GM18526 (cell line): ENCODE data around the gene SYNJ2.

Experiments
- POLR2A ChIP-seq: IDR thresholded peaks from 3 replicates; pipeline ENCODE4 v1.6.1; 2011; ENCODE audit not compliant: insufficient read length; ENCODE audit errors: extremely low read depth

SYNJ2 gene

DNA sequence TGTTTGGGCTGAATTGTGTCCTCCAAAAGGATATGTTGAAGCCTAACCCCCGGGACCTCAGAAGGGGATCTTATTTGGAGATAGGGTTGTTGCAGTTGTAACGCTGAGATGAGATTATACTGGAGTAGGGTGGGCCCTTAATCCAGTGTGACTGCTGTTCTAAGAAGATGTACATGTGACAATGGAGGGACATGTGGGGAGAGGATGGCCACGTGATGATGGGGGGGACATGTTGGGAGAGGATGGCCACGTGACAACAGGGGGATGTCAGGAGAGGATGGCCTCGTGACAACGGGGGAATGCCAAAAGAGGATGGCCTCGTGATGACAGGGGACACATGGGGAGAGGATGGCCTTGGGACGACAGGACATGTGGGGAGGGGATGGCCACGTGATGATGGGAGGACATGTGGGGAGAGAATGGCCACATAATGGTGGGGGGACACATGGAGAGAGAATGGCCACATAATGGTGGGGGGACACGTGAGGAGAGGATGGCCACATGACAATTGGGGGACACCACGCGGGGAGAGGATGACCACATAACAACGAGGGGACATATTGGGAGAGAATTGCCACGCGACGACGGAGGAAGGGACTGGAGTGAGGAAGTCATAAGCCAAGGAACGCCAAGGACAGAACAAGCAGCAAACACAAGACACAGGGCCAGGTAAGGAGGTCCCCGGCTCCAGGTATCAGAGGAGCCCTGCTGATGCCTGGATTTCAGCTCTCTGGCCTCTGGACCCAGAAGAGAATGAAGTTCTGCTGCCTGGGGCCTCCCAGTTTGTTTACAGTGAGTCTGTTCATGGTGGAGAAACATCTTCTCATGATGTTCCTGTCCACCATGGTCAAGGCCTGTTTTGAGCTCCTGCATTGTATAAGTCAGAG lies 29.2 kb downstream of the SYNJ2 start:
- no peak for TF ChIP-seq POLR2A

DNA sequence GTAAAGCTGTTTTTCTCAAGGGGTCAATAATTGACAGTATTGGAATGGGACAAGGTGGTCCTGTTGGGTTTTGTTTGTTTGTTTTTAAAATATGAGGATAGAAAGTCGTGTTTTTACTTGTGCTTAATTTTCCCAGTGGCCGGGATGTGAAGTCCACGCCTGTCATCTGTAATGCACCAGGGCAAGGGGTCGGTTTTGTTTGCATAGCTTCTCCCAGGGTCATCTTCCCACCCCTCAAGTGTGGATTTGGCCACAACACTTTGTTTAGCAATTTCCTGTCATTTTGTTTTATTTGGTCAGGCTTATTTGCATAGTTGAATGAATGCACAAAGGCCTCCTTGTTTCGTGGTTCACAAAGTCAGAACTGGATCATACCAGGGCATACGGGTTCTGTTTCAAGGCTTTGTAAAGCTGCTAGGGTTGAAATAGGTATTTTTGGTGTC lies 29.8 kb downstream of the SYNJ2 start:
- TF ChIP-seq POLR2A, result no peak

DNA sequence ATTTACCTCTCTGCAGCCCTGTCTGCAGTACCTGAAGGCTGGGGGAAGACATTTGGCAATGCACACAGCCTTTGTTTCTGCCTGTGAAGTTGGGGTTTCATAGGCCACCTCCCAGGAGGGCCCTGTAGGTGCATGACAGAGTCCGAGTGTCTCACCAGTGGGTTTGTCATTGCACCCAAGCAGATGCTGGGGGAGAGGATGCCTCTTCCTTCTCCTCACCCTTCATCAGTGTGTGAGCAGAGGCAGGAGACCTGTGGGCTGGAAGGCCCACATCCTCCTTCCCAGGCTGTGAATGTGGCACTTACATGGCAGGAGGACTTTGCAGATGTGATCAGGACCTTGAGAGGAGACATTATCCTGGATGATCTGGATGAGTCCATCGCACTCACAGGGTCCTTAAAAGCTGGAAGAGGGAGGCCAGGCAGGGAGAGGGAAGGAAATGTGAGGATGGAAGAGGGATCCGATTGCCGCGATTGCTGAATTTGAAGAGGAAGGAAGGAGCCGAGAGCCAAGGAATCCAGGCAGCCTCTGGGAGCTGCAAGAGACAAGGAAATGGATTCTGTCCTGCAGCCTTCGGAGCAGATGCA lies 30.4 kb downstream of the SYNJ2 start:
- no peak for TF ChIP-seq POLR2A

DNA sequence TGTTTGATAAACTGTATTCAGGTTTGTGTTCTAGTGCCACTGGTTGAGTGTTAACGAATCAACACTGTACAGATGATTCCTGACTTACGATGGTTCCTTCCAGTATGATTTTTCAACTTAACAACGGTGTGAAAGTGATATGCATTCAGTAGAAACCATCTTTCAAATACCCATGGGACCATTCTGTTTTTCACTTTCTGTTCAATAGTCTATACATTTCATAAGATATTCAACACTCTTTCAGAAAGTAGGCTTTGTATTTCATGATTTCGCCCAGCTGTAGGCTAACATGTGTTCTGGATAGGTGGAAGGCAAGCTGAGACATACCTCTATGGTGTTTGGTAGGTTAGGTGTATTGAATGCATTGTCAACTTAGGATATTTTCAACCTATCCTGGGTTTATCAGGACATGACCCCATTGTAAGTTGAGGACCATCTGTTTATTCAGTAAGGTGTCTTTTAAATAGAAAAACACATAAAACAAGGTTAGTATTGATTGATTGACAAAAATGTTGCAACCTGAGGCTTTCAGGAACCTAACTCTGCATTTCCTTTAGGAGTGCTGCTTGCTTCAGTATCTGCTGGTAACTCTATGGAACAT lies 32.3 kb downstream of the SYNJ2 start:
- no peak for TF ChIP-seq POLR2A

DNA sequence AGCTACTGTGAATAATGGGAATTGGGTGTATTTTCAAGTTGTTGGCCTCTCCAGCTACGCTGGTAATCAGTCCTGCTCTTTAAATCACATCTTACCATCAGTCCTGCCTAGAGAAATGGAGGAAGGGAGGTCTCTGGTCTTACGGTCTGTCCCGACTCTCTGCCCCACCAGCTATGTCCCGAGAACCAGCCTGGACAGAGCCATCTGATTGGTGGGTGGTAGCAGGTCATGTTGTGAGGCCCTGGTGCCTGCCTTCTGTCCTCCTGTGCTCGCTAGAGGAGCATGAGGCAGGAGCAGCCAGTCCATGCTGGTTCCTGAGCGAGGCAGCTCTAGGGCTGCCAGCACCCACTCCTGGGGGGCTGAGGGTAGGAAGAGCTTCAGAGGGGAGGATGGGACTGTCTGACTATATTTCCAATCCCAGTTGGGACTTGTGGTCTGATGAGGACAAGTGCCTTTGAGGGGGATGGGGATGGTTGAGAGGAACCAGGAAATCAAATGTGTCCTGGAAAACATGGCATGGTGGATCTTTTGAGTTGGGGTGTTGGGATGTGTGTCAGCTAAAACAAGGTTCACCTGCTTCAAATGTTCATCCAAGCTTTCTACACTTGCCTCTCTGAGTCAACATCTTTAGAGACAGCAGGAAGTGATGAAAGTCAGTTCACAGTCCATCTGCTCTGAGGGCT lies 33.0 kb downstream of the SYNJ2 start:
- no peak for TF ChIP-seq POLR2A

DNA sequence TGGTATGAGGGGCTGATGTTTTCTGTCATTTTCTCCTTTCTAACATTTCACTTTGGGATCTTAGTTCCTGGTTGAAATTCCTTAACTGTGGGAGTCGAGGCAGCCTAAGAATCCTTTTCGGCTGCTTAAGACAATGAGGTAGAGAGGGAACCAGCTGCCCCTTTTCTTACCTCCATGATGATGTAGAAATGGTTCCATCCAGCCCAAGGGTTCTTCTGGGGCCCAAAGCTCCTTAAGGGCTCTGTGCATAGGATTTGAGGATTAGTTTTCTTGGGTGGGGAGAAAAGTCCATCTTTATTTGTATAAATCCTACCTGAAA lies 33.5 kb downstream of the SYNJ2 start:
- no peak for TF ChIP-seq POLR2A

DNA sequence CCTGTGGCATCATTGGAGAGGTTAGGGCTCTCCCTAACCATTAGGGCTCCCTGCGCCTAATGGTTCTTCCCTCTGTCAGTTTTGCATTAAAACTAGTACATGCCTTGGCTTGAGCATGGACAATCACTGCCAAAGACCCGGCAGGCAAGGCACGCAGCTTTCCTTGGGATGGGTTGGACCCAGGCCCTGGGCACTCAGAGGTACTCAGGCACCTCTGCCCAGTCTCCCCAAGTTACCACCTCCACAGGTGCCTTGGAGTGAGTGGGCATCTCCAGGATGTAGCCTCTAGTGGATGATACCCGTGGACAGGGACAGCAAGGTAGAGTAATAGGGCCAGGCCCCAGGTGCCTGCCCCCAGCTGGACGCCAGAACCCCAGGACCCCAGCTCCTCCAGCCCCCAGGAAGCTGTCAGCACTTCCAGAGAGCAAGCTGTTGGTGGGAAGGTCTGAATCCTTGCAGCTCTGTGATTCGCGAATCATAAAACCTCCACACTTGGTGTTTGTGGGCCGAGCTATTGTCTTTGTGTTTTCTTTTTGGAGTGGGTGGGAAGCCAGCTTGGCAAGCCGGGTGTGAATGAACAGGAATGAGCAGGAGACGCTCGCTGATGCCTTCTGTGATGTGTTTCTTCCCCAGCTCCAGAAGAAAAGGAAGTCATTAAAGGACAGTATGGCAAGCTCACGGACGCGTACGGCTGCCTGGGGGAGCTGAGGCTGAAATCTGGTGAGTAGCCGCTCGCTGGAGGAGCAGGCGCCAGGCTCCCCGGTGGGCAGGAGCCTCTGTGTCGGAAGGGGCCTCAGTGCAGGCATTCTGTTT lies 35.1 kb downstream of the SYNJ2 start:
- no peak for TF ChIP-seq POLR2A

DNA sequence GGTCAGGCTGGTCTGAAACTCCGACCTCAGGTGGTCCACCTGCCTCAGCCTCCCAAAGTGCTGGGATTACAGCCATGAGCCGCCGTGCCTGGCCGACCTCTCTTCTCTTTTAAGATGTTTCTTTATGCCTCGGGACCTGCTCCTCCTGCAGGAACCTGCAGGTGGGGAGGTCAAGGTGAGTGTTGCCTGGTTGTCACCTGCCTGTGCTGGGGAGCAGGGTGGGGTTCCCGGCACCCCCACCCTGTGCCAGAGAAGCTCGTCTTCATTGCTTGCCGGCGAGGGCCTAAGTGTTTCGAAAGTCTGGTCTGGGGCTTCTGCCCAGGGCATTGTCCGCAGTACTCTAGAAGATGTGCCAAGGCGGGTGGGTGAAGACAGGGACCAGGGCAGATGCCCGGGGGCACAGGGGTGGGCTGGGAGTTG lies 36.0 kb downstream of the SYNJ2 start:
- TF ChIP-seq POLR2A, result no peak

DNA sequence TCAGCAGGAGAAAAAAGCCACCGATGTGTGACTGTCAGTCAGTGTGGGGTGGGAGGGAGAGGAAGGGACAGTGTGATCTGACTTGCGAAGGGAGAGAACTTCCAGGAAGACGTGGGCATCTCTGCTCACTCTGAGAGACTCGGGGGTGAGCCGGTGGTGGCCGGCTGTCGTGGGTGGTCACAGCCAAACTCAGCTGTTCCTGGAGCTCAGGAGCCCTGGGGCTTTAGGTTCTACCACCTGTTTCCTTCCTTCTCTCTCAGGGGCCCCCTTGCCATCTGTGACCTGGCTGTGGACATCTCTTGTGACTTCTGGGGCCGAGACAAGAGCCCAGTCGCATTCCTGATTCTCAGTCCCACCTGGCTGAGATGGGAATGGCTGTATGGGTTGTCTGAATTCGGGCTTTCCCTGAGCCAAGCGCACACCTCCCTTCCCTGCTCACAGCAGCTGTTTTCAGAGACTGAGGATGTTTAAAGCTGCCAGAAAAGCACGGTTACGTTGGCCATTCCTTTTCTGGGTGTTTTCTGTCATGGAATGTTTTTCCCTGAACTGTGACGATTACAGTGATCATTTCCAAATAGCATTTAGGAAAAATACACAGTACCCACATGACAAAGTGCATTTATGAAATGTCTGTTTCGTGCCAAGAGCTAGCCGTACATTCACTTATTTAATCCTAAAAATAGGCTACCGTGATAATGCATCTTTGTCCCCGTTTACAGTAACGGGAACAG lies 36.5 kb downstream of the SYNJ2 start:
- no peak for TF ChIP-seq POLR2A

DNA sequence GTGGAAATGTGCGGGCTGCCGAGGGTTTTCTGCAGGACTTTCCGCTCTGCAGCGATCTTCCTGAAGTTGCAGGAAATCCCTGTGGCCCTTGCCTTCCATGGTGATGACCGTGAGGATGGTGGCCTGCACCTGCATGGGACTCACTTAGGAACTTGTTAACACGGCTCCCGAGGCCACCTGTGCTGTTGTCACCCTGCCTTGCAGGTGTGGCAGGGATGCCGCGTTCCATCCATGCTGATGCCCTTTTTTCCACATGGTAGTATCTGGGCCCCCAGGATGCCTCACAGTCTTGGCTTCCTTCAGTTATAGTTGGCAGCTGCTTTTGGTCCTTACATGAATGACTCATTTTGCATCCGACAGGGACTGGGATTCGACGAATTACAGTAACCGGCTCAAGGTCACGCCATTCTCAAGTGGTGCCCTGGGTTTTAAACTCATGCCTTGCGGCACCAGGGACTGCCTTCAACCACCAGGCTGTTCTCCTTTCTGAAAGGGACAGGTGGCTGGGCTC lies 37.2 kb downstream of the SYNJ2 start:
- TF ChIP-seq POLR2A, result no peak

DNA sequence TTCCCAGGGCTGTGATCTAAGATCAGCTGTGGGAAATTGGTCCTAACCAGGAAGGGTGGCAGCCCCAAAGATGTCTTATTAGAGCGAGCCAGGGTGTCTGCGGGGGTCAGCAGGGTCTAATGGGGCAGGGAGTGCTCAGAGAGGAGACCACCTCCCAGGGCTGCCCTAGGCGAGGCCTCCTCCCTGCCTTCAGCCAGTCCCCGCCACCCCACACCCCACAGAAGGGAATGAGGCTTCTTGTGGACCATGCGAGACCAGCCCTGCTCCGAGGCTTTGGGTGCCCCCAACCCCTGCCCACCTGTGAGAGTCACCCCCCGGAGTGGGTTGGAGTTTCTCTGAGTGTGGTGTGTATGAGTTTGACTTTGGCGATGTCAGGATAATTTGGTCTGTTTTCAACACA lies 37.8 kb downstream of the SYNJ2 start:
- TF ChIP-seq POLR2A, result no peak

DNA sequence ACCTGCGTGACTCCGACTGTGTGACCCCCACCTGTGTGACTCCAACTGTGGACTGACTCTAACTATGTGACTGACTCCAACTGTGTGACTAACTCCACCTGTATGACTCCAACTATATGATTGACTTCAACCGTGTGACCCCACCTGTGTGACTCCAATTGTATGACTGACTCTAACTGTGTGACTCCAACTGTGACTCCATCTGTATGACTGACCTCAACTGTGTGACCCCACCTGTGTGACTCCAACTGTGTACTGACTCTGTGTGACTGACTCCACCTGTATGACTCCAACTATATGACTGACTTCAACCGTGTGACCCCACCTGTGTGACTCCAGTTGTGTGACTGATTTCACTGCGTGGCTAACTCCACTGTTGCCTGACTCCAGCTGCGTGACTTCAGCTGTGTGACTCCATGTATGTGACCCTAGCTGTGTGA lies 38.6 kb downstream of the SYNJ2 start:
- no peak for TF ChIP-seq POLR2A

DNA sequence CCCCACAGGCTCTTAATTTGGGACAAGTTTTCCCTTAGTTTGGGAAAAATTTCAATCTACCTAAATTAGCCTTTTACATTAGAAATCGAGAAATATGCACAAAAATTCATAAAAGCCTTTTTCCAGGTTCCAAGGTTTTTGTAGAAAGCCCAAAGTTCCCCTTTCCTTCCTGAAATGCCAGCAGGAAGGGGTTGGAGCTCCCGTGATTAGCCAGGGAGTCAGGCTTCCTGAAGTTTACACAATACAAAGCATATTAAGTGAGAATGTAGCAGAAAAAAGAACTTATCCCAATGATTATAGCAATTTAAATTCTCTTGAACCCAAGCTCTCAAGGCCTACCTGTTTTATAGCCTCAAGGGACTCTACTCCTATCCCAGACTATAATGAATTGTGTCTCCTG lies 39.1 kb downstream of the SYNJ2 start:
- TF ChIP-seq POLR2A, result no peak

DNA sequence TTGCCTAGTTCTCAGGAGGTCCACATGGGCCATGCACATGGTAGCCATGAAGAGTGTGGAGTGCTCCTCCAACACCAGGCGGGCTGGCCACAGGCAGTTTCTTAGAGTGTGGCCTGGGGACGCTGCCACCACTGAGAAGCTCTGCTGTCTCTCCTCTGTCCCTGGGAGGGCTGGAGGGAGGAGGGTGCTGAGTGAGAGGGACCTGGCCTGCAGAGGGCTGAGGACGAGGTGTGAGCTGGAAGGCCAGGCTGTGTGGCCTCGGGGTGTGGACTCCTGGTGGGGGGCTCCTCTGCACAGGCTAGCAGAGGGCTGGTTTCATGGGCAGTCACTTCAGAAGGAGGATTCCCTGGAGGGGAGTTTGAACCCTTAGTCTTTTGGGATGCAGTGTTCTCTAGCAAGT lies 39.7 kb downstream of the SYNJ2 start:
- no peak for TF ChIP-seq POLR2A
